Stomach (tissue), 9 donors: Measurements from ENCODE around the gene LYZ. TPM values are rescaled to one million over a fixed set of nuclear protein-coding genes. Genes with fewer than 3 reads are reported as not detected.
A peak's percentile ranks its signal among the peaks of the same experiment; 100 is the strongest.

Experiments used
- DNase-seq, 2 donors: peaks; one replicate each; pipeline versions ENCODE4 v3.0.0 to v3.0.0-alpha.2; 2013 to 2019
- H3K27ac ChIP-seq, 5 donors: fragments of 200-600 bp in 4 of 5; sonication (generic) in 4 of 5; one replicate each; pipeline ENCODE4 v1.5.1; 2013 to 2019; ENCODE audit warnings: mild to moderate bottlenecking in 1 of 5, moderate library complexity in 1 of 5
- H3K27me3 ChIP-seq, 3 donors: fragments of 200-600 bp; sonication (generic); one replicate each; pipeline ENCODE4 v1.5.1; 2017 to 2019; ENCODE audit warnings: mixed run types in 1 of 3
- H3K36me3 ChIP-seq, 4 donors: fragments of 200-600 bp; sonication (generic); 1 replicate in 3 of 4; 2 replicates in 1 of 4; pipeline ENCODE4 v1.5.1; 2016 to 2019
- H3K4me1 ChIP-seq, 4 donors: fragments of 200-600 bp; sonication (generic); one replicate each; pipeline ENCODE4 v1.5.1; 2016 to 2019
- H3K4me3 ChIP-seq, 4 donors: fragments of 200-600 bp; sonication (generic) in 3 of 4; one replicate each; pipeline ENCODE4 v1.5.1; 2016 to 2019; ENCODE audit warnings: mild to moderate bottlenecking in 1 of 4
- H3K9me3 ChIP-seq, 4 donors: fragments of 200-600 bp; sonication (generic); one replicate each; pipeline ENCODE4 v1.5.1; 2016 to 2019
- CTCF ChIP-seq, 7 experiments: fragments of 450-650 bp in 4 of 7; fragments of 200-600 bp in 3 of 7; sonication (generic) in 3 of 7; IDR thresholded peaks; one replicate each; pipeline ENCODE4 v1.5.1; 2016 to 2019; ENCODE audit warnings: antibody characterized with exemption in 7 of 7, control low read depth in 2 of 7, mild to moderate bottlenecking in 1 of 7
- EP300 ChIP-seq: sonication (generic); formaldehyde crosslinking; IDR thresholded peaks from one replicate; pipeline ENCODE4 v1.6.1; 2017; ENCODE audit warnings: antibody characterized with exemption
- POLR2A ChIP-seq, 4 donors: fragments of 450-650 bp; IDR thresholded peaks; one replicate each; pipeline ENCODE4 v1.6.1; 2016; ENCODE audit warnings: antibody characterized with exemption in 4 of 4, control low read depth in 2 of 4, mild to moderate bottlenecking in 1 of 4, moderate library complexity in 1 of 4
- POLR2AphosphoS5 ChIP-seq, 3 donors: sonication (generic); formaldehyde crosslinking; IDR thresholded peaks; one replicate each; pipeline ENCODE4 v1.6.1; 2016; ENCODE audit warnings: antibody characterized with exemption in 3 of 3
- WGBS, 5 donors: extraction: QIAGEN DNeasy Blood & Tissue Kit in 3 of 5; methylation state at CpG; one replicate each; pipeline versions ENCODE4 v1.1.5 to v1.1.7; 2013 to 2018; 5-methylcytosine and 5-hydroxymethylcytosine counted together
- intact Hi-C: fragments of 100-400 bp; cut with DNase I; formaldehyde crosslinking; loops from one replicate; pipeline ENCODE4 v1.15.1; 2023; ENCODE audit warnings: low total_unique reads
- polyA plus RNA-seq, 3 donors: library from polyadenylated mRNA; stranded (reverse); fragments of 200-250 nt; gene quantifications; one replicate each; pipeline ENCODE4 v1.2.3, GENCODE V29; 2013
- total RNA-seq, 5 donors: library from RNA; depleted of rRNA; stranded (reverse); fragments of >200 nt; gene quantifications; one replicate each; pipeline versions ENCODE4 v1.1.0 to v1.2.3, GENCODE V29; 2014 to 2016
- donor health status: healthy with polysubstance abuse.
- donor health status: Bipolar disorder and iron deficiency.
- donor health status: healthy.

The LYZ gene
- total and polyA plus RNA-seq, 8 donors = 24.0 to 2,662 (median 340) TPM

- Histone ChIP-seq H3K9me3 (no peaks in the 10 kb centered on the region), H3K4me1 (peaks cover 9 to 36% (median 23%) of the 10 kb centered on the region in 4 donors), H3K27me3 (no peaks in the 10 kb centered on the region), H3K27ac (peak overlapping the region; percentile 98 to 100 (median 99)), H3K36me3 (peaks cover 0 to 12% (median 0%) of the 10 kb centered on the region in 4 donors), H3K4me3 (peak overlapping the region; percentile 79 to 92 (median 82))
- TF ChIP-seq CTCF (IDR thresholded peaks at IDR 0.05) (no peak), EP300 (no peak), POLR2AphosphoS5 (IDR thresholded peaks at IDR 0.05) (no peak), POLR2A (IDR thresholded peaks at IDR 0.05) (no peak)
- intact Hi-C loops = no loop called here
- WGBS, 5 donors = 2 to 6% (median 4%) methylated on average over 10 of the region's 10 CpGs
- no peak for DNase-seq
Observed at GRCh38 chr12:69360348-69360672, 12.1 kb downstream of the LYZ start.

GRCh38 chr12:69366796-69367195 is 18.6 kb downstream of the LYZ start:
- Histone ChIP-seq H3K4me1 (peaks cover 0 to 1% (median 0%) of the 10 kb centered on the region in 4 donors), H3K9me3 (no peaks in the 10 kb centered on the region), H3K27ac (no peak overlapping the region), H3K36me3 (peaks cover 5 to 65% (median 57%) of the 10 kb centered on the region in 4 donors), H3K27me3 (no peaks in the 10 kb centered on the region), H3K4me3 (no peak overlapping the region)
- intact Hi-C loops = no loop called here
- DNase-seq = no peak
- TF ChIP-seq EP300 = no peak
- TF ChIP-seq POLR2AphosphoS5 (IDR thresholded peaks at IDR 0.05) = no peak
- no peak for TF ChIP-seq POLR2A (IDR thresholded peaks at IDR 0.05)
- 91 to 96% (median 94%) methylated on average over 5 of the region's 5 CpGs for WGBS, 5 donors

- TF ChIP-seq POLR2A (IDR thresholded peaks at IDR 0.05) (no peak), POLR2AphosphoS5 (IDR thresholded peaks at IDR 0.05) (no peak), CTCF (IDR thresholded peaks at IDR 0.05) (no peak), EP300 (no peak)
- peaks cover 8 to 77% (median 70%) of the 10 kb centered on the region in 4 donors for H3K36me3 ChIP-seq
- DNase-seq = no peak
- intact Hi-C loops = no loop called here
- no peaks in the 10 kb centered on the region for H3K27me3 ChIP-seq
- H3K9me3 ChIP-seq = no peaks in the 10 kb centered on the region
- no peak overlapping the region for H3K4me3 ChIP-seq
- no peaks in the 10 kb centered on the region for H3K4me1 ChIP-seq
- H3K27ac ChIP-seq = no peak overlapping the region
- WGBS, 5 donors = 95 to 100% (median 96%) methylated on average over 1 of the region's 1 CpG
Observed at GRCh38 chr12:69368171-69368570, 20.0 kb downstream of the LYZ start.

- Histone ChIP-seq H3K9me3 (no peaks in the 10 kb centered on the region), H3K4me1 (no peaks in the 10 kb centered on the region), H3K4me3 (no peak overlapping the region), H3K36me3 (peaks cover 0 to 29% (median 24%) of the 10 kb centered on the region in 4 donors), H3K27ac (no peak overlapping the region), H3K27me3 (no peaks in the 10 kb centered on the region)
- DNase-seq = no peak
- intact Hi-C loops = no loop called here
- TF ChIP-seq POLR2A (IDR thresholded peaks at IDR 0.05) (no peak), EP300 (no peak), CTCF (IDR thresholded peaks at IDR 0.05) (no peak), POLR2AphosphoS5 (IDR thresholded peaks at IDR 0.05) (no peak)
- WGBS, 5 donors = 88 to 100% (median 96%) methylated on average over 1 of the region's 1 CpG
Observed at GRCh38 chr12:69383074-69383473, 34.9 kb downstream of the LYZ start.

- Histone ChIP-seq H3K27ac (no peak overlapping the region), H3K36me3 (peaks cover 0 to 13% (median 9%) of the 10 kb centered on the region in 4 donors), H3K4me1 (no peaks in the 10 kb centered on the region), H3K9me3 (no peaks in the 10 kb centered on the region), H3K27me3 (no peaks in the 10 kb centered on the region), H3K4me3 (no peak overlapping the region)
- 73 to 78% (median 76%) methylated on average over 3 of the region's 3 CpGs for WGBS, 5 donors
- no peak for TF ChIP-seq POLR2A (IDR thresholded peaks at IDR 0.05)
- TF ChIP-seq CTCF (IDR thresholded peaks at IDR 0.05) = no peak
- TF ChIP-seq EP300 = no peak
- TF ChIP-seq POLR2AphosphoS5 (IDR thresholded peaks at IDR 0.05) = no peak
- DNase-seq = no peak
- intact Hi-C loops = no loop called here
Observed at GRCh38 chr12:69385038-69385437, 36.9 kb downstream of the LYZ start.
